ENCODE results near the gene MYT1.

GRCh38 chr20:64159711-64160110, 4.5 kb upstream of the MYT1 start:
- TF ChIP-seq CTCF (IDR thresholded peaks at IDR 0.05; ENCODE audit: control extremely low read depth in 1 of 3, insufficient read depth in 1 of 3, low read depth in 1 of 3, low read length in 3 of 3) (no peak), POLR2A (IDR thresholded peaks at IDR 0.05; ENCODE audit: control extremely low read depth in 1 of 2, low read depth in 2 of 2, low read length in 2 of 2) (no peak), EZH2 (IDR thresholded peaks at IDR 0.05; ENCODE audit: low read depth, low read length, severe bottlenecking) (no peak), RFX5 (IDR thresholded peaks at IDR 0.05; ENCODE audit: borderline replicate concordance, low read depth, low read length) (no peak), CREB1 (IDR thresholded peaks at IDR 0.05) (no peak), CHD2 (IDR thresholded peaks at IDR 0.05; ENCODE audit: low read length) (no peak), ZNF274 (IDR thresholded peaks at IDR 0.05; ENCODE audit: borderline replicate concordance, extremely low read depth, low read length) (no peak), GABPA (IDR thresholded peaks at IDR 0.05; ENCODE audit: borderline replicate concordance, insufficient read depth, low read length) (no peak), MAX (IDR thresholded peaks at IDR 0.05) (no peak), HDAC2 (IDR thresholded peaks at IDR 0.05; ENCODE audit: borderline replicate concordance in 1 of 2, low read depth in 2 of 2, low read length in 2 of 2) (no peak), RAD21 (IDR thresholded peaks at IDR 0.05 in 1 of 2, conservative IDR thresholded peaks at IDR 0.05 in 1 of 2; ENCODE audit: low read depth in 2 of 2, low read length in 2 of 2) (no peak), YY1 (IDR thresholded peaks at IDR 0.05; ENCODE audit: low read depth, low read length) (no peak), ASH2L (IDR thresholded peaks at IDR 0.05; ENCODE audit: low read length) (no peak), CBX5 (IDR thresholded peaks at IDR 0.05; ENCODE audit: low read depth, low read length) (no peak)

Data from H1 (cell line).